Upper lobe of right lung (tissue), 1 donor: ENCODE results near the gene NTHL1. TPM values are rescaled to one million over a fixed set of nuclear protein-coding genes. Genes with fewer than 3 reads are reported as not detected.

ENCODE experiments used
- ATAC-seq: fragments of 200-7000 bp; cut with Tn5 transposase; one replicate; pipeline ENCODE4 v1.9.1; 2020; ENCODE audit warnings: mild to moderate bottlenecking, moderate library complexity
- DNase-seq: peaks from one replicate; pipeline ENCODE4 v3.0.0-alpha.2; 2020
- H3K27ac ChIP-seq: fragments of 200-600 bp; one replicate; pipeline ENCODE4 v1.8.0; 2022
- H3K27me3 ChIP-seq: fragments of 200-600 bp; one replicate; pipeline ENCODE4 v1.8.0; 2022; ENCODE audit warnings: mild to moderate bottlenecking
- H3K36me3 ChIP-seq: fragments of 200-600 bp; one replicate; pipeline ENCODE4 v1.8.0; 2022
- H3K4me1 ChIP-seq: fragments of 200-600 bp; one replicate; pipeline ENCODE4 v1.8.0; 2022
- H3K4me3 ChIP-seq: fragments of 200-600 bp; one replicate; pipeline ENCODE4 v1.8.0; 2022; ENCODE audit warnings: mild to moderate bottlenecking
- H3K9me3 ChIP-seq: fragments of 200-600 bp; one replicate; pipeline ENCODE4 v1.8.0; 2022
- CTCF ChIP-seq: fragments of 200-600 bp; IDR thresholded peaks from one replicate; pipeline ENCODE4 v1.8.0; 2022; ENCODE audit warnings: antibody characterized with exemption
- intact Hi-C: fragments of 100-400 bp; cut with DNase I; formaldehyde crosslinking; loops from one replicate; pipeline ENCODE4 v1.11.0; 2022
- total RNA-seq: library from RNA; stranded (reverse); fragmentation: NEBNext Ultra II Directional; extraction: Animal tissue kit (Norgen Biotek cat#: 25700); gene quantifications from one replicate; pipeline ENCODE4 v1.2.1, GENCODE V29; 2021
- donor health status: DM: no; HTN: yes; CAD: no; lungs with severe emphysema.

Gene NTHL1
- total RNA-seq, 1 donor from 2014 or later, result 26.4 TPM

GRCh38 chr16:2006317-2006716 lies 41.3 kb downstream of the NTHL1 start:
- DNase-seq (no peak), ATAC-seq (no peak)

GRCh38 chr16:2005646-2006045 lies 42.0 kb downstream of the NTHL1 start:
- ATAC-seq, result no peak
- intact Hi-C loops, result no loop called here
- H3K4me1 ChIP-seq, result peaks cover 59% of the 10 kb centered on the region

More at GRCh38 chr16:2006317-2006716, 41.3 kb downstream of the NTHL1 start:
- no peak for TF ChIP-seq CTCF
- Histone ChIP-seq H3K9me3 (no peaks in the 10 kb centered on the region), H3K36me3 (peaks cover 22% of the 10 kb centered on the region), H3K27me3 (no peaks in the 10 kb centered on the region), H3K4me1 (peaks cover 60% of the 10 kb centered on the region), H3K27ac (no peak overlapping the region), H3K4me3 (no peak overlapping the region)
- intact Hi-C loops, result no loop called here

DNA sequence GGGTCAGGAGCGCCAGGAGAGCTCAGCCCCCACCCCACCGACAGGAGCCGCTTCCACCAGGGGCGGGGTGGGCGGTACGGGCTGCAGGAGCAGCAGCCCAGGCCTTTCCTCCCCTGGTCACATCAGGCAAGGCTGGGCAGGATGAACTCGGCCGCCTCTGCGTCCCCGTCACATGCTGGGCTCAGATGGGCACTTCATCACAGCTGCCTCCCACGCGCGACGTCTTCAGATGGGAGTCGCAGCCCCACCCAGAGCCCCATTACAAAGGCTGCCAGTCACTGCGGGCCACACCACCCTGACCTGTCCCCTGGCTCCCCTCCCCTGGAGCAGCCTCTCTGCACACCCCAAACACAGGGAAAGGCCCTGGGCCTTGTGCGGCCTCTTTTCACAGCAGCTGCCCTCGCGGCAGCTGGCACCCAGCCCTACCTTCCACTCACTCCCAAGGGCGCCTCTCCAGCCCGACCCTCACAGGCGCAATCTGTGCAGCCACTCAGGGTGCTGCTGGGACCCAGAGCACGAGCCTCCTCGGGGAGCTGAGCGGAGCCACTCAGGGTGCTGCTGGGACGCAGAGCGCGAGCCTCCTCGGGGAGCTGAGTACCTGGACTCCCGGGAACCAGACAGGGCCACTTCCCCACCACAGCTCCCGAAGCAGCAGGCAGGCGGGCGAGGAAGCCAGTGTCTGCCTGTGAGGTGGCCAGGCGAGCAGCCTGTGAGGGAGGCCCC lies 42.7 kb downstream of the NTHL1 start:
- peaks cover 35% of the 10 kb centered on the region for H3K36me3 ChIP-seq
- H3K4me1 ChIP-seq, result peaks cover 52% of the 10 kb centered on the region
- no peak for TF ChIP-seq CTCF
- intact Hi-C loops, result no loop called here
- H3K27me3 ChIP-seq, result no peaks in the 10 kb centered on the region
- no peaks in the 10 kb centered on the region for H3K9me3 ChIP-seq
- no peak overlapping the region for H3K27ac ChIP-seq
- no peak for ATAC-seq
- H3K4me3 ChIP-seq, result no peak overlapping the region
- DNase-seq, result no peak

More at GRCh38 chr16:2005646-2006045, 42.0 kb downstream of the NTHL1 start:
- H3K36me3 ChIP-seq, result peaks cover 28% of the 10 kb centered on the region
- H3K9me3 ChIP-seq, result no peaks in the 10 kb centered on the region
- TF ChIP-seq CTCF, result peak; percentile 26
- H3K27me3 ChIP-seq, result no peaks in the 10 kb centered on the region
- H3K27ac ChIP-seq, result no peak overlapping the region
- DNase-seq, result peak; percentile 74
- H3K4me3 ChIP-seq, result no peak overlapping the region

DNA sequence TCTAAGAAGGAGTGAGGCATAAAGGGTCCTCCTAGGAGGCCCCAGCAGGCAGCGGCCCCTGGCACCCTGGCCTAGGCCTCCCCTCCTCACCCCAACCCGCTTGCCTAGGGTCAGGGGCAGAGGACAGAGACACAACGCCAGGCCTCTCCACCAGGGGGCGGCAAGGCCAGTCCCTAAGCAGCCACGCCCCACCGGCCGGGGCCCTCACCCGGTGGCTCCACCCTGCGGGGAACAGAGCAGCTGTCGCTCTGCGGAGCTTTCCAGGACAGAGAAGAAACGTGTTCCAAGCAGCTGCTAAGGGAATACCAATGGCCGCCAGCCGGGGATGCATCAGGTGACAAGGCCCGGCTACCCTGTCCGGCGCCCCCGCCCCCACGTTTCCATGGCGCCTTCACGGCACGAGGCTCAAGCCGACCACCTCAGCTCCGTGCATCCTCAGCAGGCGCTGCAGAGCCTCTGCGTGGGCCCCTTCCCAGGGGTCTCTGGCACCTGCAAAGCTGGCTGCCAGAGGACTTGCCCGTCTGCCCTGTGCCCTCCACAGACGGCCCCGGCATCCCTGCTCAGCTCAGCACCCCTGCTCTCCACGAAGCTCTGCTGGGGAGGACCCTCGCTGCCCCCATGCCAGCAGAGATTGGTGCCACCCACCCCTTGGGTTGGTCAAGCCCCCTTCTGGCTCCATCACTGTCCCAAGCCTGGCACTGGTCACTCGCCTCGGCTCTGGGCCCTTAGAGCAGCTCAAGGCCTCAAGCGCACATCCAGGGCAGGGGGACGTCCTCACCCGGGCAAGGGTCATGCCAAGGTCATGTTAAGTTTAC lies 43.6 kb downstream of the NTHL1 start:
- peak; percentile 94 for TF ChIP-seq CTCF
- DNase-seq (peak; percentile 95), ATAC-seq (peak; percentile 90)
- Histone ChIP-seq H3K27me3 (no peaks in the 10 kb centered on the region), H3K27ac (no peak overlapping the region), H3K4me1 (peaks cover 52% of the 10 kb centered on the region), H3K9me3 (no peaks in the 10 kb centered on the region), H3K4me3 (no peak overlapping the region), H3K36me3 (peaks cover 44% of the 10 kb centered on the region)
- intact Hi-C loops, result no loop called here

- DNase-seq, result no peak
- H3K4me1 ChIP-seq, result peaks cover 48% of the 10 kb centered on the region
- TF ChIP-seq CTCF, result no peak
- H3K27me3 ChIP-seq, result no peaks in the 10 kb centered on the region
- no peaks in the 10 kb centered on the region for H3K9me3 ChIP-seq
- H3K4me3 ChIP-seq, result no peak overlapping the region
- ATAC-seq, result no peak
- H3K36me3 ChIP-seq, result peaks cover 51% of the 10 kb centered on the region
- intact Hi-C loops, result no loop called here
- no peak overlapping the region for H3K27ac ChIP-seq
Measured at GRCh38 chr16:2003231-2003826, 44.3 kb downstream of the NTHL1 start.
